PC-9 (cell line): ENCODE results near the gene MYO1E.

ENCODE experiments used
- EZH2 ChIP-seq: fragments of 200-600 bp; sonication (generic); IDR thresholded peaks from 2 replicates; pipeline ENCODE4 v1.8.0; 2017; ENCODE audit warnings: antibody characterized with exemption, low read depth
- TF ChIP-seq, protein P1 (sequence below): fragments of 200-600 bp; sonication (generic); conservative IDR thresholded peaks from 2 replicates; pipeline ENCODE4 v1.6.1; 2017; ENCODE audit warnings: mixed run types, antibody characterized with exemption, mild to moderate bottlenecking, moderate library complexity

DNA sequence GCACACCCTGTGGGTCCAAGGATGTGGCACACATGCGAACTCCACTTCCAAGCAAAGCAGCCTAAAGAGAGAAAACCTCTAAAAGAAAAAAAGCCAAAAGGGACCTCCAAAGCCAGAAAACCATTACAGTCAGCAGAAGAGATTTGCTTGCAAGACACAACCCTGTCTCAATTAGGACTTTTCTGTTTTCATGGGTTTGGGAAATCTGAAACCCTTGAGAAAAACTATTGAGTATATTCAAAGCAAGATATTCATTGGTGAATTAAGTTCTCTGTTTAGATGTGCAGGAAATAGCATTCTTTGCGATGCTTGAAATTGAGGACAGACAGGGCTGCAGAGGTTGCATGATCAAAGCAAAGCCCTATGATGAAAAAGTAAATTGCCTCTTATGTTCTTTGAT, 176.3 kb downstream of the MYO1E start:
- TF ChIP-seq, protein P1, sequence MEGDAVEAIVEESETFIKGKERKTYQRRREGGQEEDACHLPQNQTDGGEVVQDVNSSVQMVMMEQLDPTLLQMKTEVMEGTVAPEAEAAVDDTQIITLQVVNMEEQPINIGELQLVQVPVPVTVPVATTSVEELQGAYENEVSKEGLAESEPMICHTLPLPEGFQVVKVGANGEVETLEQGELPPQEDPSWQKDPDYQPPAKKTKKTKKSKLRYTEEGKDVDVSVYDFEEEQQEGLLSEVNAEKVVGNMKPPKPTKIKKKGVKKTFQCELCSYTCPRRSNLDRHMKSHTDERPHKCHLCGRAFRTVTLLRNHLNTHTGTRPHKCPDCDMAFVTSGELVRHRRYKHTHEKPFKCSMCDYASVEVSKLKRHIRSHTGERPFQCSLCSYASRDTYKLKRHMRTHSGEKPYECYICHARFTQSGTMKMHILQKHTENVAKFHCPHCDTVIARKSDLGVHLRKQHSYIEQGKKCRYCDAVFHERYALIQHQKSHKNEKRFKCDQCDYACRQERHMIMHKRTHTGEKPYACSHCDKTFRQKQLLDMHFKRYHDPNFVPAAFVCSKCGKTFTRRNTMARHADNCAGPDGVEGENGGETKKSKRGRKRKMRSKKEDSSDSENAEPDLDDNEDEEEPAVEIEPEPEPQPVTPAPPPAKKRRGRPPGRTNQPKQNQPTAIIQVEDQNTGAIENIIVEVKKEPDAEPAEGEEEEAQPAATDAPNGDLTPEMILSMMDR, result no peak
- TF ChIP-seq EZH2, result no peak
